Rectal smooth muscle tissue (tissue), 1 donor: ENCODE data around the gene FSTL4.

Experiments
- H3K27ac ChIP-seq: one replicate; pipeline ENCODE4 v1.7.0; 2013; ENCODE audit warnings: low read depth, low read length, inconsistent platforms
- H3K27me3 ChIP-seq: one replicate; pipeline ENCODE4 v1.7.0; 2013; ENCODE audit warnings: low read length; ENCODE audit not compliant: control insufficient read depth, insufficient read depth
- H3K36me3 ChIP-seq: one replicate; pipeline ENCODE4 v1.7.0; 2013; ENCODE audit warnings: low read length; ENCODE audit not compliant: control insufficient read depth, insufficient read depth
- H3K4me1 ChIP-seq: one replicate; pipeline ENCODE4 v1.7.0; 2013; ENCODE audit warnings: low read length; ENCODE audit not compliant: control insufficient read depth, insufficient read depth
- H3K4me3 ChIP-seq: one replicate; pipeline ENCODE4 v1.7.0; 2013; ENCODE audit warnings: low read length
- H3K9ac ChIP-seq: one replicate; pipeline ENCODE4 v1.7.0; 2013; ENCODE audit warnings: low read length

The FSTL4 gene

GRCh38 chr5:133638436-133638835 lies 26.1 kb upstream of the FSTL4 start:
- no peaks in the 10 kb centered on the region for H3K36me3 ChIP-seq
- no peak overlapping the region for H3K4me3 ChIP-seq
- no peak overlapping the region for H3K27ac ChIP-seq
- no peaks in the 10 kb centered on the region for H3K27me3 ChIP-seq
- no peaks in the 10 kb centered on the region for H3K4me1 ChIP-seq
- no peak overlapping the region for H3K9ac ChIP-seq

- Histone ChIP-seq H3K4me3 (no peak overlapping the region), H3K27me3 (no peaks in the 10 kb centered on the region), H3K4me1 (no peaks in the 10 kb centered on the region), H3K9ac (no peak overlapping the region), H3K36me3 (no peaks in the 10 kb centered on the region), H3K27ac (no peak overlapping the region)
Measured at GRCh38 chr5:133637206-133637605, 24.9 kb upstream of the FSTL4 start.

- Histone ChIP-seq H3K4me3 (no peak overlapping the region), H3K4me1 (no peaks in the 10 kb centered on the region), H3K27ac (no peak overlapping the region), H3K36me3 (no peaks in the 10 kb centered on the region), H3K27me3 (no peaks in the 10 kb centered on the region), H3K9ac (no peak overlapping the region)
Measured at GRCh38 chr5:133635051-133635450, 22.7 kb upstream of the FSTL4 start.

GRCh38 chr5:133627180-133627579 lies 14.8 kb upstream of the FSTL4 start:
- H3K4me3 ChIP-seq: no peak overlapping the region
- H3K9ac ChIP-seq: no peak overlapping the region
- H3K36me3 ChIP-seq: no peaks in the 10 kb centered on the region
- no peaks in the 10 kb centered on the region for H3K27me3 ChIP-seq
- no peak overlapping the region for H3K27ac ChIP-seq
- no peaks in the 10 kb centered on the region for H3K4me1 ChIP-seq

- Histone ChIP-seq H3K9ac (no peak overlapping the region), H3K27me3 (no peaks in the 10 kb centered on the region), H3K36me3 (no peaks in the 10 kb centered on the region), H3K27ac (no peak overlapping the region), H3K4me3 (no peak overlapping the region), H3K4me1 (no peaks in the 10 kb centered on the region)
Measured at GRCh38 chr5:133624316-133624715, 12.0 kb upstream of the FSTL4 start.

GRCh38 chr5:133618141-133618540 lies 5.8 kb upstream of the FSTL4 start:
- Histone ChIP-seq H3K4me3 (no peak overlapping the region), H3K27ac (no peak overlapping the region), H3K36me3 (no peaks in the 10 kb centered on the region), H3K9ac (no peak overlapping the region), H3K27me3 (peaks cover 4% of the 10 kb centered on the region), H3K4me1 (no peaks in the 10 kb centered on the region)

GRCh38 chr5:133613743-133614142 lies 1.4 kb upstream of the FSTL4 start:
- no peak overlapping the region for H3K4me3 ChIP-seq
- H3K9ac ChIP-seq: no peak overlapping the region
- peaks cover 26% of the 10 kb centered on the region for H3K27me3 ChIP-seq
- H3K36me3 ChIP-seq: no peaks in the 10 kb centered on the region
- H3K27ac ChIP-seq: no peak overlapping the region
- H3K4me1 ChIP-seq: peaks cover 4% of the 10 kb centered on the region

GRCh38 chr5:133613184-133613583 lies 843 bp upstream of the FSTL4 start:
- no peak overlapping the region for H3K27ac ChIP-seq
- peaks cover 28% of the 10 kb centered on the region for H3K27me3 ChIP-seq
- H3K4me3 ChIP-seq: no peak overlapping the region
- H3K36me3 ChIP-seq: no peaks in the 10 kb centered on the region
- no peak overlapping the region for H3K9ac ChIP-seq
- H3K4me1 ChIP-seq: peaks cover 4% of the 10 kb centered on the region

GRCh38 chr5:133611357-133612248 lies 738 bp downstream of the FSTL4 start:
- H3K27me3 ChIP-seq: peaks cover 28% of the 10 kb centered on the region

GRCh38 chr5:133610489-133611356 lies 1.6 kb downstream of the FSTL4 start:
- Histone ChIP-seq H3K4me1 (peaks cover 4% of the 10 kb centered on the region), H3K4me3 (peak overlapping the region; percentile 55), H3K27me3 (peaks cover 28% of the 10 kb centered on the region), H3K9ac (no peak overlapping the region), H3K27ac (no peak overlapping the region), H3K36me3 (no peaks in the 10 kb centered on the region)

More at GRCh38 chr5:133611357-133612248, 738 bp downstream of the FSTL4 start:
- Histone ChIP-seq H3K27ac (no peak overlapping the region), H3K4me3 (peak overlapping the region; percentile 55), H3K4me1 (peaks cover 4% of the 10 kb centered on the region), H3K9ac (no peak overlapping the region), H3K36me3 (no peaks in the 10 kb centered on the region)

- H3K27ac ChIP-seq: no peak overlapping the region
- no peak overlapping the region for H3K9ac ChIP-seq
- H3K27me3 ChIP-seq: peaks cover 18% of the 10 kb centered on the region
- H3K4me1 ChIP-seq: peaks cover 4% of the 10 kb centered on the region
- no peaks in the 10 kb centered on the region for H3K36me3 ChIP-seq
- no peak overlapping the region for H3K4me3 ChIP-seq
Measured at GRCh38 chr5:133607451-133607850, 4.9 kb downstream of the FSTL4 start.

GRCh38 chr5:133606835-133607234 lies 5.5 kb downstream of the FSTL4 start:
- H3K27ac ChIP-seq: no peak overlapping the region
- H3K4me1 ChIP-seq: peaks cover 4% of the 10 kb centered on the region
- no peak overlapping the region for H3K4me3 ChIP-seq
- H3K27me3 ChIP-seq: peaks cover 15% of the 10 kb centered on the region
- H3K9ac ChIP-seq: no peak overlapping the region
- H3K36me3 ChIP-seq: no peaks in the 10 kb centered on the region
